HepG2 (cell line): ENCODE data around the gene EFS. TPM values are rescaled to one million over a fixed set of nuclear protein-coding genes. Genes with fewer than 3 reads are reported as not detected.

Experiments
- AHDC1 ChIP-seq: sonication (generic); formaldehyde crosslinking; IDR thresholded peaks from 2 replicates; pipeline ENCODE4 v1.5.1; 2020; ENCODE audit warnings: mild to moderate bottlenecking, missing genetic modification reagents, borderline replicate concordance
- ARID3A ChIP-seq: IDR thresholded peaks from 2 replicates; pipeline ENCODE4 v1.6.1; 2012; ENCODE audit warnings: low read depth, low read length, improper control_type of control experiment
- ARNT2 ChIP-seq: sonication (generic); formaldehyde crosslinking; IDR thresholded peaks from 2 replicates; pipeline ENCODE4 v1.8.0; 2022; ENCODE audit warnings: mild to moderate bottlenecking, low read depth, missing genetic modification reagents, moderate library complexity
- BRF2 ChIP-seq: sonication (generic); formaldehyde crosslinking; IDR thresholded peaks from 2 replicates; pipeline ENCODE4 v1.8.1; 2022; ENCODE audit warnings: mild to moderate bottlenecking, missing genetic modification reagents
- FIP1L1 ChIP-seq: fragments of 200-400 bp; formaldehyde crosslinking; IDR thresholded peaks from 2 replicates; pipeline ENCODE4 v1.6.1; 2018; ENCODE audit warnings: low read depth, mild to moderate bottlenecking, low read length, moderate library complexity, borderline replicate concordance; ENCODE audit not compliant: insufficient read depth
- GZF1 ChIP-seq: sonication (generic); formaldehyde crosslinking; IDR thresholded peaks from 2 replicates; pipeline ENCODE4 v1.5.1; 2020; ENCODE audit warnings: mild to moderate bottlenecking, missing genetic modification reagents
- MTERF4 ChIP-seq: sonication (generic); formaldehyde crosslinking; IDR thresholded peaks from 2 replicates; pipeline ENCODE4 v1.8.0; 2023; ENCODE audit warnings: mild to moderate bottlenecking, missing genetic modification reagents
- MZF1 ChIP-seq: sonication (generic); formaldehyde crosslinking; IDR thresholded peaks from 2 replicates; pipeline ENCODE4 v1.8.1; 2023; ENCODE audit warnings: mild to moderate bottlenecking, missing genetic modification reagents, borderline replicate concordance
- PAX8 ChIP-seq: sonication (generic); formaldehyde crosslinking; IDR thresholded peaks from 2 replicates; pipeline ENCODE4 v1.8.0; 2022; ENCODE audit warnings: mild to moderate bottlenecking, missing genetic modification reagents, borderline replicate concordance
- SOX6 ChIP-seq, 2 experiments: fragments of 450-650 bp in 1 of 2; sonication (generic) in 1 of 2; formaldehyde crosslinking in 1 of 2; IDR thresholded peaks; 2 replicates each; pipeline versions ENCODE4 v1.4.0 to v1.6.1; 2017 to 2020; ENCODE audit warnings: antibody characterized with exemption in 1 of 2, mild to moderate bottlenecking in 1 of 2, missing genetic modification reagents in 1 of 2
- SRY ChIP-seq: sonication (generic); formaldehyde crosslinking; IDR thresholded peaks from 2 replicates; pipeline ENCODE4 v1.8.0; 2022; ENCODE audit warnings: mild to moderate bottlenecking, missing genetic modification reagents
- STAG1 ChIP-seq: sonication (generic); formaldehyde crosslinking; IDR thresholded peaks from 2 replicates; pipeline ENCODE4 v1.4.0; 2020; ENCODE audit warnings: missing genetic modification reagents
- TAF15 ChIP-seq: fragments of 200-400 bp; formaldehyde crosslinking; IDR thresholded peaks from one replicate; pipeline ENCODE4 v1.6.1; 2018; ENCODE audit warnings: mild to moderate bottlenecking, low read depth, low read length; ENCODE audit not compliant: poor library complexity, severe bottlenecking
- ZNF616 ChIP-seq: sonication (generic); formaldehyde crosslinking; IDR thresholded peaks from 2 replicates; pipeline ENCODE4 v1.5.0; 2020; ENCODE audit warnings: low read depth, mild to moderate bottlenecking, missing genetic modification reagents
- ZNF772 ChIP-seq: sonication (generic); formaldehyde crosslinking; IDR thresholded peaks from 2 replicates; pipeline ENCODE4 v1.5.0; 2020; ENCODE audit warnings: mild to moderate bottlenecking, missing genetic modification reagents
- ZSCAN31 ChIP-seq: sonication (generic); formaldehyde crosslinking; IDR thresholded peaks from 2 replicates; pipeline ENCODE4 v1.5.0; 2020; ENCODE audit warnings: low read depth, mild to moderate bottlenecking, missing genetic modification reagents
- polyA plus RNA-seq, 8 experiments: library from polyadenylated mRNA; depleted of rRNA in 3 of 8; stranded (reverse) in 7 of 8; unstranded in 1 of 8; fragments of >200 nt; fragmentation: Illumina TruSeq in 4 of 8; extraction: Trizol in 4 of 8; gene quantifications; 2 replicates each; pipeline versions ENCODE4 v1.2.1 to v1.2.3, GENCODE V29; 2011 to 2016; ENCODE audit warnings: low read depth in 4 of 8, missing spikeins in 1 of 8, mixed read lengths in 1 of 8; ENCODE audit not compliant: insufficient read depth in 1 of 8
- total RNA-seq, 5 experiments: library from RNA; depleted of rRNA; stranded (reverse); fragments of >200 nt; fragmentation: Illumina TruSeq; extraction: Trizol; gene quantifications; 2 replicates each; pipeline ENCODE4 v1.2.3, GENCODE V29; 2016; ENCODE audit warnings: low read depth in 1 of 5

EFS gene
- total and polyA plus RNA-seq, 2 of the 13 experiments (the other 11 are each of a cell fraction or from before 2014, with no cell fraction given): not detected

GRCh38 chr14:23320584-23321571 is 44.1 kb downstream of the EFS start, which contains the start of gene PABPN1 (continued):
- TF ChIP-seq MTERF4 (CRISPR knock-in tag) (peak; percentile 93), ZNF616 (CRISPR knock-in tag) (peak; percentile 69; the same call in 1 of the 2 replicates), FIP1L1 (peak; percentile 96; the same call in 1 of the 2 replicates), PAX8 (CRISPR knock-in tag) (peak; percentile 18; the same call in 1 of the 2 replicates), STAG1 (peak; percentile 19; the same call in 1 of the 2 replicates), ARID3A (peak; percentile 98), ZSCAN31 (CRISPR knock-in tag) (peak; percentile 51; the same call in 1 of the 2 replicates), ARNT2 (CRISPR knock-in tag) (peak; percentile 90; the same call in 1 of the 2 replicates), AHDC1 (peak; percentile 65; the same call in 1 of the 2 replicates), BRF2 (peak; percentile 98), MZF1 (CRISPR knock-in tag) (peak; percentile 85), GZF1 (CRISPR knock-in tag) (no peak), ZNF772 (CRISPR knock-in tag) (peak; percentile 96), SRY (CRISPR knock-in tag) (peak; percentile 83), SOX6 (IDR thresholded peaks at IDR 0.05) (no peak), SOX6 (CRISPR knock-in tag; IDR thresholded peaks at IDR 0.05) (peak; percentile 88), TAF15 (peak; percentile 95)
